Activated CD8-positive, alpha-beta T cell treated with anti-CD3 and anti-CD28 coated beads for 36 hours (primary cell): Measurements from ENCODE around the gene KCTD1. TPM values are rescaled to one million over a fixed set of nuclear protein-coding genes. Genes with fewer than 3 reads are reported as not detected.

ENCODE experiments used
- ATAC-seq: fragments of 200-7000 bp; cut with Tn5 transposase; one replicate; pipeline ENCODE4 v1.10.0; 2021; ENCODE audit warnings: mild to moderate bottlenecking, moderate library complexity
- CTCF ChIA-PET: fragments of 350-600 bp; sonication (Branson Sonifier 250); formaldehyde crosslinking; loops from one replicate; lab custom pipeline; 2021; ENCODE audit warnings: antibody characterized with exemption; lab: Charles Lee
- POLR2A ChIA-PET: fragments of 350-600 bp; sonication (Branson Sonifier 250); formaldehyde crosslinking; loops from one replicate; lab custom pipeline; 2021; ENCODE audit warnings: antibody characterized with exemption; lab: Charles Lee
- DNase-seq: peaks from one replicate; pipeline ENCODE4 v3.0.0-alpha.2; 2020
- H3K27ac Mint-ChIP-seq: one replicate; pipeline ENCODE4 v1.8.0; 2021; ENCODE audit warnings: mild to moderate bottlenecking, mixed read lengths
- H3K27me3 Mint-ChIP-seq: one replicate; pipeline ENCODE4 v1.8.0; 2021; ENCODE audit warnings: mixed read lengths
- H3K36me3 Mint-ChIP-seq: one replicate; pipeline ENCODE4 v1.8.0; 2021; ENCODE audit warnings: low read depth, mixed read lengths
- H3K4me1 Mint-ChIP-seq: one replicate; pipeline ENCODE4 v1.8.0; 2021; ENCODE audit warnings: low read depth, mixed read lengths
- H3K4me3 Mint-ChIP-seq: one replicate; pipeline ENCODE4 v1.8.0; 2021; ENCODE audit warnings: mild to moderate bottlenecking, moderate library complexity, mixed read lengths
- H3K9me3 Mint-ChIP-seq: one replicate; pipeline ENCODE4 v1.8.0; 2021; ENCODE audit warnings: mixed read lengths
- CTCF ChIP-seq: fragments of 200-600 bp; IDR thresholded peaks from one replicate; pipeline ENCODE4 v1.8.0; 2022; ENCODE audit warnings: antibody characterized with exemption, mild to moderate bottlenecking
- intact Hi-C: fragments of 100-400 bp; cut with micrococcal nuclease; formaldehyde crosslinking; loops from one replicate; pipeline ENCODE4 v1.10.0; 2022
- total RNA-seq, 2 experiments: library from RNA; stranded (reverse); gene quantifications; one replicate each; pipeline ENCODE4 v1.2.3, GENCODE V29; 2021

The KCTD1 gene
- total RNA-seq, 2 experiments from 2014 or later = 3.4 TPM

GRCh38 chr18:26473672-26474071 lies 74.7 kb downstream of the KCTD1 start:
- DNase-seq (no peak), ATAC-seq (no peak)
- no peak overlapping the region for H3K4me3 Mint-ChIP-seq
- no peaks in the 10 kb centered on the region for H3K27me3 Mint-ChIP-seq
- intact Hi-C loops = no loop called here
- H3K27ac Mint-ChIP-seq = no peak overlapping the region
- no peaks in the 10 kb centered on the region for H3K36me3 Mint-ChIP-seq
- no peak for TF ChIP-seq CTCF
- ChIA-PET POLR2A (no interaction called here), CTCF (no interaction called here)
- H3K4me1 Mint-ChIP-seq = no peaks in the 10 kb centered on the region
- H3K9me3 Mint-ChIP-seq = no peaks in the 10 kb centered on the region

GRCh38 chr18:26471826-26472225 lies 76.5 kb downstream of the KCTD1 start:
- no peak overlapping the region for H3K27ac Mint-ChIP-seq
- intact Hi-C loops = no loop called here
- no peak for TF ChIP-seq CTCF
- no peaks in the 10 kb centered on the region for H3K27me3 Mint-ChIP-seq
- no peak overlapping the region for H3K4me3 Mint-ChIP-seq
- no peak for DNase-seq
- no peaks in the 10 kb centered on the region for H3K9me3 Mint-ChIP-seq
- no peaks in the 10 kb centered on the region for H3K36me3 Mint-ChIP-seq
- no peak for ATAC-seq
- H3K4me1 Mint-ChIP-seq = no peaks in the 10 kb centered on the region
- POLR2A ChIA-PET = no interaction called here
- CTCF ChIA-PET = no interaction called here

GRCh38 chr18:26471027-26471426 lies 77.3 kb downstream of the KCTD1 start:
- no peak for ATAC-seq
- no peaks in the 10 kb centered on the region for H3K4me1 Mint-ChIP-seq
- H3K27me3 Mint-ChIP-seq = no peaks in the 10 kb centered on the region
- no peaks in the 10 kb centered on the region for H3K36me3 Mint-ChIP-seq
- no peak overlapping the region for H3K27ac Mint-ChIP-seq
- POLR2A ChIA-PET = no interaction called here
- no peaks in the 10 kb centered on the region for H3K9me3 Mint-ChIP-seq
- intact Hi-C loops = no loop called here
- CTCF ChIA-PET = no interaction called here
- no peak for TF ChIP-seq CTCF
- no peak overlapping the region for H3K4me3 Mint-ChIP-seq
- DNase-seq = no peak

- Mint-ChIP-seq H3K27me3 (no peaks in the 10 kb centered on the region), H3K36me3 (no peaks in the 10 kb centered on the region), H3K27ac (no peak overlapping the region), H3K9me3 (no peaks in the 10 kb centered on the region), H3K4me1 (no peaks in the 10 kb centered on the region), H3K4me3 (no peak overlapping the region)
- DNase-seq (no peak), ATAC-seq (no peak)
- intact Hi-C loops = no loop called here
- no peak for TF ChIP-seq CTCF
- ChIA-PET CTCF (no interaction called here), POLR2A (no interaction called here)
These were observed 78.2 kb downstream of the KCTD1 start for GRCh38 chr18:26470011-26470637.

- intact Hi-C loops = no loop called here
- ChIA-PET POLR2A (no interaction called here), CTCF (interaction anchor here (0.9 to 1.1 kb wide), 2 partner anchors 16 to 19 kb away, joined by 3 to 4 read pairs; no protein-coding TSS in a partner anchor)
- no peak overlapping the region for H3K4me3 Mint-ChIP-seq
- H3K9me3 Mint-ChIP-seq = no peaks in the 10 kb centered on the region
- DNase-seq (peak; percentile 16), ATAC-seq (peak; percentile 39)
- H3K27ac Mint-ChIP-seq = no peak overlapping the region
- TF ChIP-seq CTCF = peak; percentile 54
- H3K4me1 Mint-ChIP-seq = no peaks in the 10 kb centered on the region
- H3K27me3 Mint-ChIP-seq = no peaks in the 10 kb centered on the region
- H3K36me3 Mint-ChIP-seq = no peaks in the 10 kb centered on the region
These were observed 79.4 kb downstream of the KCTD1 start for GRCh38 chr18:26468931-26469340.
